Right lobe of liver (tissue), 6 donors: ENCODE data around the gene ARSI. TPM values are rescaled to one million over a fixed set of nuclear protein-coding genes. Genes with fewer than 3 reads are reported as not detected.

ENCODE experiments used
- ATAC-seq, 4 donors: fragments of 200-7000 bp; cut with Tn5 transposase; one replicate each; pipeline ENCODE4 v1.9.1; 2020; ENCODE audit warnings: mild to moderate bottlenecking in 4 of 4, moderate library complexity in 4 of 4
- DNase-seq, 3 donors: peaks; one replicate each; pipeline ENCODE4 v3.0.0-alpha.2; 2020
- H3K27ac ChIP-seq, 3 donors: fragments of 200-600 bp; one replicate each; pipeline ENCODE4 v1.8.0; 2022
- H3K27me3 ChIP-seq, 2 donors: fragments of 200-600 bp; one replicate each; pipeline ENCODE4 v1.8.0; 2022
- H3K36me3 ChIP-seq, 4 donors: fragments of 200-600 bp; sonication (generic) in 1 of 4; one replicate each; pipeline versions ENCODE4 v1.5.1 to v1.8.0; 2017 to 2022; ENCODE audit warnings: control low read depth in 1 of 4
- H3K4me1 ChIP-seq, 4 donors: fragments of 200-600 bp; sonication (generic) in 1 of 4; one replicate each; pipeline versions ENCODE4 v1.5.1 to v1.8.0; 2017 to 2022; ENCODE audit warnings: control low read depth in 1 of 4
- H3K4me3 ChIP-seq, 3 donors: fragments of 200-600 bp; one replicate each; pipeline ENCODE4 v1.8.0; 2022
- H3K9me3 ChIP-seq, 4 donors: fragments of 200-600 bp; sonication (generic) in 1 of 4; one replicate each; pipeline versions ENCODE4 v1.5.1 to v1.8.0; 2017 to 2022; ENCODE audit warnings: control low read depth in 1 of 4
- POLR2A ChIP-seq: fragments of 450-650 bp; IDR thresholded peaks from one replicate; pipeline ENCODE4 v1.6.1; 2017; ENCODE audit warnings: antibody characterized with exemption, mild to moderate bottlenecking
- WGBS: methylation state at CpG from one replicate; pipeline ENCODE4 v1.1.6; 2018; ENCODE audit warnings: low coverage, low lambda C conversion rate; ENCODE audit not compliant: insufficient coverage; ENCODE audit errors: missing lambda C conversion rate; 5-methylcytosine and 5-hydroxymethylcytosine counted together
- intact Hi-C, 2 donors: fragments of 100-400 bp; cut with DNase I; formaldehyde crosslinking; loops; one replicate each; pipeline versions ENCODE4 v1.11.2 to v1.14.1; 2022
- total RNA-seq, 6 experiments: library from RNA; depleted of rRNA in 2 of 6; stranded (reverse); fragments of >200 nt in 2 of 6; fragmentation: NEBNext Ultra II Directional in 3 of 6; extraction: Animal tissue kit (Norgen Biotek cat#: 25700) in 3 of 6; gene quantifications; one replicate each; pipeline versions ENCODE4 v1.1.0 to v1.2.4, GENCODE V29; 2016 to 2023
- TF ChIP-seq, protein P1 (sequence below), 4 donors: fragments of 200-600 bp in 3 of 4; fragments of 450-650 bp in 1 of 4; IDR thresholded peaks; one replicate each; pipeline versions ENCODE4 v1.5.1 to v1.8.0; 2016 to 2022; ENCODE audit warnings: antibody characterized with exemption in 4 of 4, mild to moderate bottlenecking in 2 of 4
- donor health status: DM: no; HTN: yes; CAD: no.
- donor health status: DM: no; HTN: no; CAD: no.
- donor health status: DM: no; HTN: no; CAD: no.
- donor health status: DM: no; HTN: yes; CAD: no.
- donor health status: DM: no; HTN: yes; CAD: no.

Gene ARSI
- total RNA-seq, 6 experiments from 2014 or later: 0.06 to 0.51 (median 0.20) TPM; not detected in 1

GRCh38 chr5:150253416-150254208 is 49.1 kb downstream of the ARSI start:
- TF ChIP-seq POLR2A: no peak
- TF ChIP-seq, protein P1, sequence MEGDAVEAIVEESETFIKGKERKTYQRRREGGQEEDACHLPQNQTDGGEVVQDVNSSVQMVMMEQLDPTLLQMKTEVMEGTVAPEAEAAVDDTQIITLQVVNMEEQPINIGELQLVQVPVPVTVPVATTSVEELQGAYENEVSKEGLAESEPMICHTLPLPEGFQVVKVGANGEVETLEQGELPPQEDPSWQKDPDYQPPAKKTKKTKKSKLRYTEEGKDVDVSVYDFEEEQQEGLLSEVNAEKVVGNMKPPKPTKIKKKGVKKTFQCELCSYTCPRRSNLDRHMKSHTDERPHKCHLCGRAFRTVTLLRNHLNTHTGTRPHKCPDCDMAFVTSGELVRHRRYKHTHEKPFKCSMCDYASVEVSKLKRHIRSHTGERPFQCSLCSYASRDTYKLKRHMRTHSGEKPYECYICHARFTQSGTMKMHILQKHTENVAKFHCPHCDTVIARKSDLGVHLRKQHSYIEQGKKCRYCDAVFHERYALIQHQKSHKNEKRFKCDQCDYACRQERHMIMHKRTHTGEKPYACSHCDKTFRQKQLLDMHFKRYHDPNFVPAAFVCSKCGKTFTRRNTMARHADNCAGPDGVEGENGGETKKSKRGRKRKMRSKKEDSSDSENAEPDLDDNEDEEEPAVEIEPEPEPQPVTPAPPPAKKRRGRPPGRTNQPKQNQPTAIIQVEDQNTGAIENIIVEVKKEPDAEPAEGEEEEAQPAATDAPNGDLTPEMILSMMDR (IDR thresholded peaks at IDR 0.05): no peak
- no peaks in the 10 kb centered on the region for H3K36me3 ChIP-seq
- WGBS: 82% methylated on average over 4 of the region's 10 CpGs
- DNase-seq (no peak), ATAC-seq (no peak)
- intact Hi-C loops: loop anchor here in 1 of 2 donors (10.0 kb wide), 1 partner anchor 101 kb away; the partner anchor contains the start of gene TCOF1
- H3K4me1 ChIP-seq: no peaks in the 10 kb centered on the region
- no peaks in the 10 kb centered on the region for H3K9me3 ChIP-seq
- H3K27me3 ChIP-seq: no peaks in the 10 kb centered on the region
- no peak overlapping the region for H3K4me3 ChIP-seq
- no peak overlapping the region for H3K27ac ChIP-seq

DNA sequence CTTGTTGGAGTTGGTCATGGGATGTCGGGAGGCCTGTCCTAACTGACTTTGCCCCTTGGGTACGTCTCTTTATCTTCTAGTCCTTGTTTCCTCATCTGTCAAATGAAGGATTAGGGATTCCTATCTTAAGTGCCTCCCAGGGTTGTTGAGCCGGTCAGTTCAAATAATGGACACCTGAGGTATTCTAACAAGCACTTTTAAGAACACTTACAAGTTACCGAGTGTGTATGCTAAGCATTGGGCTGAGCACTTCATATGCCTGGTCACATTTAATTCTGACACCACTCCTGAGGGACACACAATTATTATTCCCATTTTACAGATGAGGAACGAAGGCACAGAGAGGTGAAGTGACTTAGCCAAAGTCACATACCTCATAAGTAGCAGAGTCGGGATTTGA is 50.2 kb downstream of the ARSI start:
- no peaks in the 10 kb centered on the region for H3K9me3 ChIP-seq
- no peak overlapping the region for H3K4me3 ChIP-seq
- TF ChIP-seq POLR2A: no peak
- TF ChIP-seq, protein P1 (IDR thresholded peaks at IDR 0.05): no peak
- H3K27ac ChIP-seq: no peak overlapping the region
- 84% methylated on average over 6 of the region's 6 CpGs for WGBS
- intact Hi-C loops: loop anchor here in 1 of 2 donors (10.0 kb wide), 1 partner anchor 102 kb away; the partner anchor contains the start of gene TCOF1
- H3K27me3 ChIP-seq: no peaks in the 10 kb centered on the region
- no peak for ATAC-seq
- no peaks in the 10 kb centered on the region for H3K4me1 ChIP-seq
- H3K36me3 ChIP-seq: no peaks in the 10 kb centered on the region
- DNase-seq: no peak

DNA sequence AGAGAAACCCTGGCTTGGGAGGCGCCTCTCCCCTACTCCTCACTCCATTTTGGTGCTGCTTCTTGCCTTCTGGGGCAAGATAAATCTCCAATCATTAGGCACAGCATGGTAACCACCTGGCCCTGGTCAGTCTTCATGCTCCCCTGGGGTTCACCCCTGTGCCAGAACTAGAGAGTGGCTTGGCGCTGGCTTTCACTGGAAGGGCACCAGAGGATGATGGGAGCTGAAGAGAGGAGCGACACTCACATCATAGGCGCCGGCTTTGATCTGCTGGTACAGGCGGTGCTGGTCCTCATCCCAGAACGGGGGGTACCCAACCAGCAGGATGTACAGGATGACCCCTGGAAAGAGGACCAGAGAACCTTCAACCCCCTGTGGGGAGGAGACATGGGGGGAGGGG is 51.2 kb downstream of the ARSI start:
- no peaks in the 10 kb centered on the region for H3K27me3 ChIP-seq
- no peak for DNase-seq
- H3K4me3 ChIP-seq: no peak overlapping the region
- intact Hi-C loops: loop anchor here in 1 of 2 donors (10.0 kb wide), 1 partner anchor 103 kb away; the partner anchor contains the start of gene TCOF1
- 93% methylated on average over 4 of the region's 7 CpGs for WGBS
- H3K4me1 ChIP-seq: no peaks in the 10 kb centered on the region
- H3K36me3 ChIP-seq: no peaks in the 10 kb centered on the region
- ATAC-seq: no peak
- no peak overlapping the region for H3K27ac ChIP-seq
- no peaks in the 10 kb centered on the region for H3K9me3 ChIP-seq
- no peak for TF ChIP-seq POLR2A
- TF ChIP-seq, protein P1 (IDR thresholded peaks at IDR 0.05): no peak

DNA sequence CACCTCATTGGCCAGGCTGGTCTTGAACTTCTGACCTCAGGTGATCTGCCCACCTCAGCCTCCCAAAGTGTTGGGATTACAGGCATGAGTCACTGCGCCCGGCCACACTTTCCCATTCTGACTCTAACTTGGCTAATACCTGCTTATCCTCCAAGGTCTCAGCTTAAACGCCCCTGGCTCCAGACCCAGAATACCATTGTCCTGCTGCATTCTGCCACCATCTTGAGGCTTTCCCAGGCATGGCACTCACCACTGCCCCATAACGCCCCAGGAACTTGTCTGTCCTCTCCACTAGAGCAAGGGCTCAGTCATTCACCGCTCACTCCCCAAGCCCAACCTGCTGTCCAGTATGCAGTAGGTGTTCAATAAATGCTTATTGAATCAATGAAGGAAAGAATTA is 53.0 kb downstream of the ARSI start:
- no peak for TF ChIP-seq POLR2A
- TF ChIP-seq, protein P1 (IDR thresholded peaks at IDR 0.05): no peak
- Histone ChIP-seq H3K36me3 (no peaks in the 10 kb centered on the region), H3K27ac (no peak overlapping the region), H3K4me1 (no peaks in the 10 kb centered on the region), H3K9me3 (no peaks in the 10 kb centered on the region), H3K4me3 (no peak overlapping the region), H3K27me3 (no peaks in the 10 kb centered on the region)
- ATAC-seq (no peak), DNase-seq (no peak)
- intact Hi-C loops: loop anchor here in 1 of 2 donors (10.0 kb wide), 1 partner anchor 105 kb away; the partner anchor contains the start of gene TCOF1
- WGBS: 92% methylated on average over 5 of the region's 5 CpGs
